GM18867 (cell line): ENCODE measurements around the gene CLCN3.
"Not testable (repeated sequence)": the region's sequence is repeated elsewhere in the genome, so short reads cannot be mapped to it uniquely, and the experiment has no call there.

Source experiments
- ATAC-seq: cut with Tn5 transposase; IDR thresholded peaks from one replicate; pipeline ENCODE4 v1.9.1; 2021; ENCODE audit warnings: mild to moderate bottlenecking, moderate library complexity; ENCODE audit not compliant: unreplicated experiment

CLCN3 gene

DNA sequence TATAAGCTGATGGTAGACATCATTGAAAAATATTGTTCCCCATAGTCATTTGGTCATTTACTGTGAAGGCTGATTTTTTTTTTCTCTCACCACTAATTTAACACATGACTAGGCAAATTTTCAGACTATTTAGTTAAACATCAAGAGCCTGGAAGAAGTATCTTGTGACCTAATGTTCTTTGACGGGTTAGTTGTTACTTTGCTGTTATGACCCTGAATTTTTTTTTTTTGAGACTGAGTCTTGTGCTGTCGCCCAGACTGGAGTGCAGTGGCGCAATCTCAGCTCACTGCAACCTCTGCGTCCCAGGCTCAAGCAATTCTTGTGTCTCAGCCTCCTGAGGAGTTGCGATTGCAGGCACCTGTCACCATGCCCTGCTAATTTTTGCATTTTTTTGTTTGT lies 70.4 kb downstream of the CLCN3 start:
- no peak for ATAC-seq

DNA sequence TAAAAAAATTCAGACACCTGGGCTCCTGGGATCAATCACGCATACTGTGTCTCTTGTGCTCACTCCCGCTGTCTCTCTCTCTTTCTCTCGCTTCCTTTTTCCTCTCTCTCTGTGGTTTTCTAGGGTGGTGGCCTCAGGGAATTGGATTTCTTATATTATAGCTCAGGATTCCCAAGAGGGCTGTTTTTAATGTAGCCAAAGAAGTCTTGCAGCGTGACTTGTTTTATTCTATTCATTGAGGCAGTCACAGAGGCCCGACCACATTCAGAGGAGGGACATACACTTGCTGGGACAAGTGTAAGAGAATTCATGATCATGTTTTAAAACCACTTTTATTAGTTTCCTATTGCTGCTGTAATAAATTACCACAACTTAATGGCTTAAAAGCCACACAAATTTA lies 78.0 kb downstream of the CLCN3 start:
- ATAC-seq, result no peak

DNA sequence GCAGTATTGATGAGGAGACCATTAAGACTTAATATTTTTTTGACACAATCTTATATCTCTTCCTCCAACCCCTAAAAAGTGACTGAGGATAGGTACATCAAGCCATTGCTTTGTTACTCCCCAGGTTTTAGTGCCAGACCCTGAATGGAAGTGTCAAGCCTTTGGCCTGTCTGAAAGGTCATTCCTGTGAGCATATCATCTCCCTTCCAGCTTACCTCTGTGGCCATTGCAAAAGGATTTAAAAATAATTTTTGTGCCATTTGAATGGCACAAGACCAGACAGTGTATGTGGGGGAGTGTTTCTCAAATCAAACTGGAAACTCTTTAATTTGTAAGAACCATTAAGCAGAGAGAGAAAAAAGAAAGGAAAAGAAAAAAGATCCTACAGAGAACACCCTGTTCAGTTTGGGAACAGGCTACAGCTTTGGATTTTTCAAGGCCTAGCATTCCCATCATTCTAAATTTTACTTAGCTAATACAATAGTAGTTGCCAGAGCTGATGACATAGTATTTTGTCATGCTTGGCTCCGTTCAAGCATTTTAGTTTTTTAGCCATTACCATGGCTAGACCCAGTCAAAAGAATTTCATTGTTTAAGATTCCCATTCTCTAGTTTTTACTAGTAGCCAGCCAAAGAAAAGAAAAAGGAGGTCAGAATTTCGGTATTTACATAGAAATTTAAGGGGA lies 87.7 kb downstream of the CLCN3 start:
- ATAC-seq, result no peak

DNA sequence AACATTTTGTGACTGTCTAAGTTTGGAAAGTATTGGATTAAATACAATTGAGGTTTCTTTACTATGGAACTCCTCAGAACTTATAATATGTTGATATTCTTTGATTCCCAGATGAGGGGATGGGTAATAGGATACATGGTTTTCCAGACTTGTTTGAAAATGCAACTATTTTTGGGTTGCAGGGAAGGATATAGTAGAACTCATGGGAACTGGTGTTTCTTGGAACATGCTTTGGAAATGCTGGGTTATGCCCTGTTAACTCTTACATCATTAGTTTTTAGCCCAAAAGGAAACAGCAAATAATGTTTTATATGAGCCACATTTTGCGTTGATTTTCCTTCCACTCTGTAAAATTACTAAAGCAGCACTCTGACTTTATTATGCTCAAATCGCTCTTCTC lies 95.4 kb downstream of the CLCN3 start:
- ATAC-seq, result no peak

DNA sequence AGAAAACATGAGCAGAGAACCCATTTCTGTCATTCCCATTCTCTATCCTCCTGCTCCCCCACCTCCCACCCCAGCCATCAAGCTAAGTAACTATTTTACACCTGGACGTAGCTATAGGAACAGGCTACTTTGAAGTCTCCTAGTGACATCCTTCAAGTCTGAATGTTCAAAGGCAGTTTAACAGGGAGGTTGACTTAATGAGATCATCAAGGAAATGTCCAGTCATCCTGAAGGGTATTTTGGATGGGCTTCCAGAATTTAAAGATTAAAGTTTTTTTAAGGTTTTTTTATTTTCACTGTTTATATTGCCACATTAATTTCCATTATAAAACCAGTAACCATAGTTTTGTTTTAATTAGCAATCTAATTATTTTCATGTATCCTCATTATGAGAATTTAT lies 96.3 kb downstream of the CLCN3 start:
- no peak for ATAC-seq

DNA sequence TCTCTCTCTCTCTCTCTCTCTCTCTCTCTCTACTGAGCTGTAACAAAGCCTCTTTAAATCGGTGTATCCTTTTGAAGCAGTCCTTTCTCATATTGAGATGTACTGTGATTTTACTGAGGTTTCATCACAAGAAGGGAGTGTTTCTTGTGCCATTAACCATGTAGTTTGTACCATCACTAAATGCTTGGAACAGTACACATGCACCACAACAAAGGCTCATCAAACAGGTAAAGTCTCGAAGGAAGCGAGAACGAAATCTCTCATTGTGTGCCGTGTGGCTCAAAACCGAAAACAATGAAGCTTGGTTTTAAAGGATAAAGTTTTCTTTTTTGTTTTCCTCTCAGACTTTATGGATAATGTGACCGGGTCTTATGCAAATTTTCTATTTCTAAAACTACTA lies 100.2 kb downstream of the CLCN3 start:
- ATAC-seq, result no peak

DNA sequence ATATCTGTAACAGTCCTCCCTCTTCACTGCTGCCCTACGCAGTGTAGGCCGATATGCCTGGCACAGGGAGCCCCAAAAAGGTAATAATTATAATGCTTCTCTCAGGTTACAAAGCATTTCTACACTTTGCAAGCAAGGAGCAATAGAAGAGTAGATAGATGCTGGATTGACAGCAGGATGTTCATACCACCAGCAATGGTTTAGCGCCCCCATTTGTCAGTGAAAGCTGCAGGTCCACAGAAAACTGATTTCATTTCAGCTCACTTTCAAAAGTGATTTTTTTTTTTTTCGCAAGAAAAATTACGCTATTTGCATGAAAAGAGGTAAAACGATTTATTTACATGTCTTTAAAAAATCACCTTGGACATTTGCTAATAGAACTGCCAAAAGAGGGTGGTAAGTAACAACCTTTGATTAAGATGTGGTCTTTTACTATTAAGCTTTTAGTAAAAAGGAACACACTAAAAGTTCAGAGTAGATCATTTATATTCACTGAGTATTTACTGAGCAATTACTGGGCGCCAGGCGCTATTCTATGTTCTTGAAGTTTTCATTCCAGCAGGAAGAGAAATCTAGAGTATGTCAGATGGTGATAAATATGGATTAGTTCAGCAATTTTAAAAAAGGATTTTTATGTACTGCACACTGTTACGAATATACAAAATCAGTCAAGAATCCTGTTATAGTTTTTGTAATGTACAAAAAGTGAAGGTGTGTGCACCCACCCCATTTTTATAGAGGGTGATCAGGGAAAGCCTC lies 103.0 kb downstream of the CLCN3 start:
- no peak for ATAC-seq

DNA sequence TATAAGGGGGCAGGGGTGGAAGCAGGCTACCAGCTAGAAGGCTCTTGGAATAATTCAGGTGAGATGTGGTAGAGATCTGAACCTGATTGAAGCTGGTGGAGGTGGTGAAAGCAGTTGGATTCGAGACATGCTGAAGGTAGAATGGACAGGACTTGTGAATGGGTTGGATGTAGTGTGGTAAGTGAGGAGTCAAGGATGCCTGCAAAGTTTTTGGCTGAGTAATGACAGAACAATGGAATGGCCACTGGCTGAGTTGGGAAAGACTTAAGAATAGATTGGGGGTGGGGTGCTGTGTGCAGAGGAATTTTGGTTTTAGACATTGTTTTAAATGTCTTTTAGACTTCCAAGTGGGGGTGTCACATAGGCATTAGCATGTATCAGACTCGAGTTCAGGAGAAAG lies 103.9 kb downstream of the CLCN3 start:
- ATAC-seq, result no peak

DNA sequence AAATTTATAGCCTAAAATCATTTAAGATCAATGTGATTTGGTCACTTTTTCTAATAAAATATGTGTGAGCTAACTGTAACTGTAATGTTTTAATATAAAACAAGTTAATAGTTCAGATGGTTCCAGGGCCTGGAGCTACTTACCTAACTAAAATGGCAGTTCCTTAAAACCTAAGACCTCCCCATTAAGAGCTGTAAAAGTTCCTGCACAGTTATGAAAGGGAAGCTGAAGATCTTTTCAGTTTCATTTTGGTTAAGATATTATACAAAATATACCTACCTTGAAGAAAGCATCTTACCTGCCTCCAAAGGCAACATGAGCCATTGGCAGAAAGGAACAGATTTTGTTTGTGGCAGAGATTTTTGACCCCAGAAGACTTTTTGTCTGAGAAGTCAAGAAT lies 107.2 kb downstream of the CLCN3 start:
- peak; percentile 48 for ATAC-seq

DNA sequence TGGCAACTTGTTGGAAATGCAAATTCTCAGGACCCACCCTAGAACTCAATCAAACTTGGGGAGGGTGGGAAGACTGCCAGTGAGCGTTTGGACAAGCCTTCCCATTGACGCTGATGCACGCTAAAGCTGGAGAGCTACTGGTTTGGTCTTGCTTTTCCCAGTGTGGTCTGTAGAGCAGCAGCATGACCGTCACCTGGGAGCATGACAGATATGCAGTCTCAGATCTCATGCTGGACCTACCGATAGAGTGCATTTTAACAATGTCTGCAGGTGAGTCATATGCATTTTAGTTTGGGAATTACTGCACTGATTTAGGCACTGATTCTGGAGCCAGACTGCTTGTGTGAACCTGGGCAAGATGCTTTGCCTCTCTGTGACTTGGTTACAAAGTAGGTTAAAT lies 110.2 kb downstream of the CLCN3 start:
- ATAC-seq, result no peak

DNA sequence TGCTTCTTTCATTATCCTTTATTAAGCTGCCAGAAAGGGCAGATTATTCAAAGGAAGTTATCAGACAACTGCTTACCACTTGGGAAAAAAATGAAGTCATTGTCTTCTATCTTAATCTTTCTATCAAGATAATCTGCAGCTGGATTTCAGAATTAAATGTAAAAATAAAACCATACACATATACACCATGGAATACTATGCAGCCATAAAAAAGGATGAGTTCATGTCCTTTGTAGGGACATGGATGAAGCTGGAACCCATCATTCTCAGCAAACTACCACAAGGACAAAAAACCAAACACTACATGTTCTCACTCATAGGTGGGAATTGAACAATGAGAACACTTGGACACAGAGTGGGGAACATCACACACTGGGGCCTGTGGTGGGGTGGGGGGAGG lies 118.2 kb downstream of the CLCN3 start:
- ATAC-seq, result not testable (repeated sequence)

DNA sequence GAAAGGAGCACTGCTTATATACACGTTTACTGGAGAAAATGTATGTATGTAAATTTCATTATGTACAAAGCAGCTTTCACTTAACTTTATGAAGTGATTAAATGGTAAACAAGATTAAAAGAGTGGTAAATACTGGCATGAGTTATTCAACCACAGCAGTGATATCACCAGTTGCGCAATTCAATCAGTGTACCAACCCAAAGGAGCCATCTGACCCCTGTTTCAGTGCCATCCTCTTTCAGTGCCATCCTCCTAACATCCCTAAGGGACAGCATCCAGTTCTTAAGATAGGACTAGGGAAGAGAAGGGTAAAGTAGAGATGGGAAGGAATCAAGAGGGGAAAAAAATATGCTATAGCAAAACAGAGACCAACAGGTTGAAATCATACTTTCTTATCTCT lies 121.2 kb downstream of the CLCN3 start:
- no peak for ATAC-seq

DNA sequence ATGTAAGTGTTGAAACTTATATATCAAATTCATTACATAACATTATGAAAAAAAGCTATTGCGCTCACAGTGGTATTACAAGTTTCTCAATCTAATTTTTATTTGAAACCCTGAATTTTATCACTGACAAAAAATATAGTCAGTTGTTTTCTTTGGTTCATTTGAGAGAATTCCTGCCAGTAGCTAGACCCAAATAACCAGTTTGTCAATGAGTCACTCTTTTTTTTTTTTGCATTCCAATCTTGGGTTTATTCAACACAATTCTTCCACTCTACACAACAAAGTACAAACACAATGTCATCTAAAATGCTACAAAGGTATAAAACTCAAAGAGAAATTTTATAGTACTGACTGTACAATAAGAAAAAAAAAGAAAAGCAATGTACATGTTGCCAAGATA lies 124.2 kb downstream of the CLCN3 start:
- ATAC-seq, result no peak

DNA sequence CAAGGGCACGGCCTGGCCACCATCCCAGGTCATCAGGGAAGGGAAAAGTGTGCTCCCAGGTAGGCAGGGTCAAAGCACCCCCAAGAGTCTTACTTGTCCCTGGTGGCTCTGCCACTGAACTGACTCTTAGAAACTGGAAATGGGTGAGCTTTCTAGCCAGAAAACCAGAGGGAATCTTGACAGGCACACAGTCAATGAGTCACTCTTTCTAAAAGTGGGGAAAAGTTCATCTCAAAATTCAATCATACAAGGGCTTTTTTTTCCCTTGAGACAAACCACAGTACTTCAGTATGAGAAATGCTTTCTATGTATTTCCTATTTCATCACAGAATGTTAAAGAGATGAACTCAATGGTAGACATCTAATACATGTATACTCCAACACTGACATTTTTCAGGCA lies 124.9 kb downstream of the CLCN3 start:
- no peak for ATAC-seq

DNA sequence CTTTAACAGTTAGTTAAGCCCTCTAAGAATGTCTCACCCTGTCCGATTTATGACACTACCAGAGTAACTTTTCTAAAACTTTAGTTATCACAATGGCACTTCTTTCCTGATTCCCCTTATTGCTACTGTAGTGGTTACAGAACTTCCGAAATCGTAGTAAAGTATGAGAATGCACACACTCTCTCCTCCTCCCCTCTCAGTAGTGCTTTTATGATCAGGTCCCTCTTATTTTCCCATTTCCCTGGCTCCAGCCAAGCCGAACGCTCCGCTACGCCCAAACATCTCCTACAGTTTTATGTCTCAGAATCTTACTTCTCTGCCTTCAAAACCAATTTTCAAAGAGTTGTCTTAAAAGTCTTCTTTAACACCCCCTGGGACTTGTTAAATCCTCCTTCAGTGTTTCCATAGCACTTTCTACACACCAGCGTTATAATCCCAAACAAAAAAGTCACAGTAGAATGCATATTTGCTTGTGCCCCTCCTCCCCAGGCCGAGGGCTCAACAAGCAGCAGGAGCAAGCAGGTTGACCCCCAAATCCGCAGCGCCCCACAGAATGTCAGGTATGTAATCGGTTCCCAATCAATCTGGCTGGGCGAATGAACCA lies 136.7 kb downstream of the CLCN3 start:
- peak; percentile 27 for ATAC-seq

DNA sequence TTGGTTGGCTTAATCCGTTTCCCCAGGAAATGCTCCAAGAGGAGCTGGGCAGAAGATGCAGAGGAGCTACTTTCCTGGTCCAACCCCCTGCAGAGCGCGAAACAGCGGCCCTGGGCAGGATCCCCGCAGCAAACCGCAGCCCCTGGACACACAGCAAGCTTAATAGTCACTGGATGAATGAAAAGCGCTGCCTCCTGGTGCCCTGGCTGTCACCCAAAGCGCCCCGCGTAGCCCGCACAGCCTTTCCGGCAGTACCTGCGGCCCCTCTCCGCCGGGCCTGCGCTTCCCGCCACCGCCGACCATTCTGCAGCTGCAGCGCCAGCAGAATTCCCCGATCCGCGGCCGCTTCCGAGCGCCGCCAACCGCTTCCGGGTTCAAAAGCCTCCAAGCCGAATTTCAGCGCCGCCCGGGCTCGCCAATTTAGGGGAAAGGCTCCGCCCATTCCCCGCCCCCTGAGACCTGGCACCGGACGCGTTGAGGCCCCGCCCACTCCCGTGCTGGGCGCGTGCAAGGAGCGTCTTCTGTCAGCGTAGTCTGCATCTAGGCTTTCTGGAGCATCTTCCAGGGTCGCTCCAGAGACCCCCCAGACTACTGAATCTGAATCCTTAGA lies 137.3 kb downstream of the CLCN3 start, which contains the start of gene HPF1:
HPF1 (minus strand) TSS at position 370 of the 610 bp plus-strand sequence; CDS start at position 303, 67 bp downstream.
- peak; percentile 96 for ATAC-seq

DNA sequence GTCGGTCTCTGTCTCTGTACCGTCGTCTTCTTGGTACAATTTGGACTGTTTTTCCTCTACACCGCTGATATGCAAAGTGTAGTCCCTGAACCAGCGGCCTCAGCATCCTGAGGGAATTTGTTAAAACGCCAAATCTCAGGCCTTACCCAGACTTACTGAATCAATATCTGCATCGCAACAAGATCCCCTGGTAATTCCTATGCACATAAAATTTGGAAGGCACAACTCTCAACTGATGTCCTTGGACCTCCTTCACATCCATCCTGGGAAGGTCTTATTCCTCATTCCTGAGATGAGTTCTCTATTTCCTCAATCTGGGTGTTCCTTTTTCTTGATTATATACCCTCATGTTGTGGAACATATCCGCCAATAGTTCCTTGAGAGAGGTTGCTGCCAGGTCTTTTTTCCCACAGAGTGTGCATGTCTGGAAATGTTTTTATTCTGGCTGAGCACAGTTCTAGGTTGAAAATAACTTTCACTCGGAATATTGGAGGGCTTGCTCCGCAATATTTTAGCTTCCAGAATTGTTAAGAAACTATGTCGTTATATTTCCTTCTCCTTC lies 138.1 kb downstream of the CLCN3 start:
- peak; percentile 3 for ATAC-seq

DNA sequence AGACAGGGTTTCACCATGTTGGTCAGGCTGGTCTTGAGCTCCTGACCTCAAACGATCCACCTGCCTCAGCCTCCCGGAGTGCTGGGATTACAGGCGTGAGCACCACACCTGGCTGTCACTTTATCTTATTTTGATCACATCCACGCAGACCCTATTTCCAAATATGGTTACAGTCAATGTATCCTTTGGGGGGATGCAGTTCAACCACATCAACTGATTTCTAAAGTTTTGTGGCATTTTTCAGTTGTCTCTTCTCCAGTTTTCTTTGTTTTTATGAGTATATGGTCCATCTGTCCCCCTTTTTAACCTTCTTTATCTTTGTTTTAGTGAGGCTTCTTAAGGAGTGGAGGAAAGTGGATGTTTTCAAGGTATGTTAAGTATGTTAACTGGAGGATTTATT lies 141.5 kb downstream of the CLCN3 start:
- no peak for ATAC-seq

DNA sequence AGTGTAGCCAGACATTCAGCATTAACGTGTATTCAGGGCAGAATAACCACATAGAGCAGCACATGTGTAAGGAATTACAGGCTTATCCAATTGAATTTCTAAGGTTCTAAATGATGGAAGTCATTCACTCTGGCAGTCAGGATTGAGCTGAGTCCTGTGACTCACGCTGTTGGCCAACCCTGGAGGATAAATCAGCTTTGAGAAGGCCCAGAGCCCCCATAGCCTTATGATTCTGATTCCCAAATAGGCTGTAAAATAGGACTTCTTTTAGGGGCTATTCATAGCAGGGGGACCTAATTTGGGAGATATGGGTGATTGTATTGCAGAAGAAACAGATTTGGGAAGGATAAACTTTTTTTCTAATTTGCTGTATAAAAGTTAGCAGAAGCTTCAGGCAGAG lies 145.5 kb downstream of the CLCN3 start:
- ATAC-seq, result no peak

DNA sequence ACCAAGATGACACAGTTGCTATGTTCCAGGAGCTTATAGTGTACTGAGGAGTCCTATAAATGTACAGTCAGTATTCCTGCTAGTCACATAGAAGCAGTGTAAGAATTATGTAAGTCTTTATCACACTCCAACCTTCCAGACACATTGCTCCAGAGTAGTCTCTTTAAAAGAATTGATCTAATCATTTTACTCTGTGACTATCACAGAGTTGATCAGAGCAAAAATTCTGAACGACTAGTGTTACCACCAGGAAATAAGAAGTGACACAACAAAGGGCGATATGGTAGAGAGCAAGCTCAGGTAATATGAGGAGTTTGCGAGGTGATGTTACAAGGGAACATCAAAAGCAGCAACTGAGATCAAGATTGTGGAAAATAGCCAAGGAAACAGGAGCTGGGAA lies 146.4 kb downstream of the CLCN3 start:
- ATAC-seq, result no peak

DNA sequence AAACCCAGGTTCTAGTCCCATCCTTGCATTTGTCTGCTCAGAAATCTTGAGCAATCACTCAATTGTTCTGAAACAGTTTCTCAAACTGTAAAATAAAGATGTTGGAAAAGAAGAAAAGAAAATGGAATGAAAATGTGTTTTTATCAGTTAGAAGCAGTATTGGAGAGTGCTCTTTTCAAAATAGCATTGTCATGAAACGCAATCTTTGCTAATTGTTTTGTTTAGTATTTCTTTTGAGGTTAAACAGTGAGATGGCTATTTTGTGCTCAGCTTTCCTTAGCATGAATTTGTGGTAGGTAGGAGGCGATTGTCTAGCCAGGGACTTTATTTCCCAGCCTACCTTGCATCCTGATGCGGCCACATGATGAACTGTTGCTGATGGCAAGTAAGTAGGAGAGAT lies 148.0 kb downstream of the CLCN3 start:
- ATAC-seq, result no peak
